ENCODE measurements around the gene EOMES.
A peak's percentile ranks its signal among the peaks of the same experiment; 100 is the strongest.

The EOMES gene

DNA sequence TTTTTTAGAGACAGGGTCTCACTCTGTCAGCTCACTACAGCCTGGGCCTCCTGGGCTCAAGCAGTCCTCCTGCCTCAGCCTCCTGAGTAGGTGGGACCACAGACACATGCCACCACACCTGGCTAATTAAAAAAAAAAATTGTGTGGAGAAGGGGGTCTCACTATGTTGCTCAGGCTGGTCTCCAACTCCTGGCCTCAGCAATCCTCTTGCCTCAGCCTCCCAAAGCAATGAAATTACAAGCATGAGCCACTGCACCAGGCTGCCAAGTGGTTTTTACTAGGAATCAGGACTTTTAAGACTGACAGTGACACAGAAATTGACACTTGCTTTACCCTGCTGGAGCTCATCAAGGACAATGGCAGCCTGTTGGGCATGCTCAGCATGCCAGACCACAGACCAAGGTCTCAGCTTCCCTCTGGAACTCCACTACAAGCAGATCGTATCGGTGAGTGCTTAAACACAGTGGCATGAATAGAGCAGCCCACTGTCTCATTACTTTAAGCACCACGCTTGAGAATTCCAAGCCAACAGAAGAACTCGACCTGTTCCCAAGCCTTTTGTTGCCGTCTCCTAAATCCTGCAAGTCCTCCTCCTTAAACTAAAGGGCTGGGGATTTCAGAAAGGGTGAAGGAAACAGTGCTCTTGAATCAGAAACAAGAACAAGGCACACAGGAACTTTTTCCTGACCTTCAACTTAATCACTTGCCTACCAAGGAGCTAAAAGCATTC is 41.4 kb downstream of the EOMES start:
- no peak for DNase-seq

DNA sequence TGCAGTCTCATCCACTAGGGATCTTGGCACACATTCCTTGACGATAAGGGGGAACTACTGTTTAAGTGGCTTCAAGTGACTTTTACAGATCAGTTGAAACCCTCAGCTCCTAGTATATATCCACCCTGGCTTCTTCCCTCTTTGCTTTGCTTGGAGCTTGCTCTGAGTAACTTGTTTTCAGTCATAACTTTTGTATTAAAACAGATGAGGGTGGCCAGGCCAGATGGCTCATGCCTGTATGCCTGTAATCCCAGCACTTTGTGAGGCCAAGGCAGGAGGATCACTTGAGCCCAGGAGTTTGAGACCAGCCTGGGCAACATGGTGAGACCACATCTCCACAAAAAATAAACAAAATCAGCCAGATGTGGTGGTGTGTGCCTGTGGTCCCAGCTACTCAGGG is 42.4 kb downstream of the EOMES start:
- DNase-seq = no peak

GRCh38 chr3:27678234-27678633 is 43.9 kb downstream of the EOMES start:
- DNase-seq = no peak

GRCh38 chr3:27677565-27677964 is 44.6 kb downstream of the EOMES start:
- peak; percentile 96 for DNase-seq

DNA sequence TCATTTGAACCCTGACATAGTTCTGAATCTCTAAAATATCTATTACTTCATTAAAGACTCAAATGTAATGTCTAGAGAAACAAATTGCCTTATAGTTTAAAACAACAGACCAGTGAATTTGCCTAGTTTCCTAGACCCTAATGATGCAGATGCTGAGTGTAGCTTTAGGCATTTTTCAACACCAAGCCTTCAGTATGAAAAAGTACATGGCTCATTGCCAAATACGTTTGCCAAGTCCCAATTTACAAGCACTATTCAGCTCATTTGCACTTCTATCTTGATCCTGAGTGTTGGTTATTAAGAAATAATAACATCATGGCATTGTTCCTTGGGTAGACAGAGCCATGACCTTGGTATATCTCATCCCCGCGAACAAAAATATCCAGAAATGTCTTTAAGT is 46.8 kb downstream of the EOMES start:
- DNase-seq = peak; percentile 76

DNA sequence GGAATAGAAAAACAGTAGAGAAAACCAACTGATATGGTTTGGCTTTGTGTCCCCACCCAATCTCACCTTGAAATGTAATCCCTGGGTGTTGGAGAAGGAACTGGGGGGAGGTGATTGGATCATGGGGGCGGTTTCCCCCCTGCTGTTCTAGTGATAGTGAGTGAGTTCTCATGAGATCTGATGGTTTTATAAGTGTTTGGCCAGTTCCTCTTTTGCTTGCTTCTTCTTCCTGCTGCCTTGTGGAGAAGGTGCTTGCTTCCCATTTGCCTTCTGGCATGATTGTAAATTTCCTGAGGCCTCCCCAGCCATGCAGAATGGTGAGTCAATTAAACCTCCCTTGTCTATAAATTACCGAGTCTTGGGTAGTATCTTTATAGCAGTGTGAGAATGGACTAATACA is 48.4 kb downstream of the EOMES start:
- no peak for DNase-seq

DNA sequence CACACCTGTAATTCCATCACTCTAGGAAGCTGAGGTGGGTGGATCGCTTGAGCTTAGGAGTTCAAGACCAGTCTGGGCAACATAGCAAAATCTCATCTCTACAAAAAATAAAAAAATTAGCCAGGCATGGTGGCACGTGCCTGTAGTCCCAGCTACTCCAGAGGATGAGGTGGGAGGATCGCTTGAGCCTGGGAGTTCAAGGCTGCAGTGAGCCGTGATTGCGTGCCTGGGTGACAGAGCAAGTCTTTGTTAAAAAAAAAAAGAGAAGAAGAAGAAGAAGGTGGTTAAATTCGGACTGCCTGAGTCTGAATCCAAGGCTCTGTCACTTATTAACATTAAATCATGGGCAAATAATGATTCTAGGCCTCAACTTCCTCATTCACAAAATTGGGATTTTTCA is 51.0 kb downstream of the EOMES start:
- no peak for DNase-seq

- no peak for DNase-seq
Measured at GRCh38 chr3:27670619-27671018, 51.5 kb downstream of the EOMES start.

DNA sequence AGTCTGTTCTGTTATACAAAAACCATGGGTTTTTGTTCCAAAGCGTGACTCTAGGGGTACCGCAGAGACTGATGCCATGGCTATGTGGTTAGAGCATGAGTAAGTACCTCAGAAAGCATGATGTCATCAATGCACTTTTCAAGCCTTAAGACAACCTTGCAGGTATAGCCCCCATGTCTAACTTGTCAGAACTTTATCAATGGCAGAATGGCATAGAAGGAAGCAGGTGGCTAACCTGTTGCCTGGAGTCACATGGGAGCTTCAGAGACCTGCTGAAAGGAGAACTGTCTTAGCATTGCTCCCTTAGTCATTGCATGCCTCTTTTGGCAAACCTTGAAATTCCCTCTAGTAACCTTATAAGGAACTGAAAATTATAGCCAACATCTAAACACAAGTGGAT is 52.5 kb downstream of the EOMES start:
- DNase-seq = no peak

DNA sequence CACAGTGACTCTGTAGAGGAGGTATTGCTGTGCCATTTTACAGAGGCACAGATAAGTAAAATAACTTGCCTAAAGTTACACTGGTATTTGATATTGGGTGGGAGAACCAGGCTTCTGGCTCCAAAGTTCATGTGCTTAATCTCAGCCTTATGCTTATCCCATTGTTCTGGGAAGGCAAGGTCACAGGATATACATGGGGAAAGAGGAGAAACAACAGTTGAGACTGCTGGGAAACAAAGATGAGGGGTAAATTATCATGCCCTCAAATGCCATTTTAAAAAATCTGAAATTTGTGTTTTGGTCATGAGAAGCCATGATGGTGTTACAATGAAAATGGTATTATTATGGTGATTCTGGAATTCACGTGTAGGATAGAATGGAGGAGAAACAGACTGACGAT is 54.4 kb downstream of the EOMES start:
- DNase-seq = no peak

DNA sequence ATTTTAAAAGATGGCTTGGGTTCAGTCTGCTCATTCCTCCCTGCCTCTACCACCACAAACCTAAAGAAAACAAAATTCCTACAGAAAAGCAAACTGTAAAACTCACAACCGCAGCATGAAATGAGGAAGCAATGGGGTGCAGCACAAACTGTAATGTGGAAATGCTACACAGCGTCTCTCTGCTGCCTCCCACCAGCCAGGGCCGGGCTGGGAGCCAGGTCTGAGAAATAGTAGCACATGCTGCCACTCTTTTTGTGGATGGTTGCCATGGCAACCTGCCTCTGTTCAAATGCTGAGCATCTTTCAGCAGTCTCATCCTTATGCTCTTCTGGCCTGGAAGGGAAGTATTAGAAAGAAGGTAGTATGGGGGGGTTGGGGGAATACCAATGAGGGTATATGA is 55.4 kb downstream of the EOMES start:
- peak; percentile 97 for DNase-seq

GRCh38 chr3:27666272-27666671 is 55.9 kb downstream of the EOMES start:
- DNase-seq = no peak

Measured in fibroblast of skin of scalp (primary cell).